Gastroesophageal sphincter (tissue), 2 donors: ENCODE data around the gene DMD.

ENCODE experiments used
- EP300 ChIP-seq: sonication (generic); formaldehyde crosslinking; IDR thresholded peaks from one replicate; pipeline ENCODE4 v1.6.1; 2017; ENCODE audit warnings: antibody characterized with exemption, mild to moderate bottlenecking
- POLR2A ChIP-seq, 2 donors: fragments of 450-650 bp; IDR thresholded peaks; one replicate each; pipeline ENCODE4 v1.6.1; 2017; ENCODE audit warnings: antibody characterized with exemption in 2 of 2, mild to moderate bottlenecking in 2 of 2, moderate library complexity in 1 of 2

DNA sequence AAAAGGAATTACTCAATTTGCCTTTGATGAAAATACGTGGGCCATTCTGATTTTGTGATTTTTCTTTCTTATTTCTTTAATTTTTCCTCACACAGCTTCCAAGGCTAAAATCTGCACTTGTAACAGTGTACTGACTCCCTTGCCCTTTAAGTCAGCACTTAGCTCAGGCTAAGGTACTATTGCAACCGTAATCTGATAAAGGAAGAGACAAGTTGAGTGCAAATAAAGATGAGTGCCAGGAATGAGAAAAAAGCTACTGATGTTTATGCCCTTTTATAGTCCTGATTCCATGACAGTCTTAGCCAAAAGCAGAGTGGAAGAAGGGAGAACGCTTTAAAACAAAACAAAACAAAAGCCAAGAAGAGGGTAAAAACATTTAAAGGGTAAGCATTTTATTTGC is 6.0 kb downstream of the DMD start:
- TF ChIP-seq POLR2A (IDR thresholded peaks at IDR 0.05) (no peak), EP300 (no peak)
